NCI-H524 treated with DMSO at 0.1 percent for 48 hours (cell line): ENCODE results near the gene DYRK3.
A peak's percentile ranks its signal among the peaks of the same experiment; 100 is the strongest.

Source experiments
- DNase-seq: peaks from one replicate; lab custom pipeline; 2025; lab: John Stamatoyannopoulos, UW

Gene DYRK3

DNA sequence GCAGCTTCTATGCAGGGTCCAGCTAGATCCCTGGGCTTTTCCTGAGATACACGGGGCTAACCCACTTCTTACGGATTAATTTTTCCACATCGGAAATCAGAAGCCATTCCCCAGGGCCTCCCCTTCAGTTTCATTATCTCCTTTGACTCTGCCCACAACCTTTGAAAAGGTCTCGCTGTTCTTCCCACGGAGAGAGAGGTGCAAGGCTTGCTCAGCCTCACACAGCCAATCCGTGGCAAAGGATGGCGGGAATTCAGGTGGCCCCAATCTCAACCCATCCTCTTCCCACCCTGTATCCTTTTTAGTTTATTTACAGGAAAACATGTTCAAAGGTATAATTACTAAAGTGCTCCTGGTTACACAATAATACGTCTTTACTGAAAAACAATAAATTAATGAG, 48.7 kb downstream of the DYRK3 start:
- no peak for DNase-seq

- DNase-seq, result no peak
Measured at GRCh38 chr1:206684478-206685333, 49.4 kb downstream of the DYRK3 start, which contains the start of gene MAPKAPK2. MAPKAPK2 (plus strand) TSS chr1:206684905; CDS start chr1:206685230, 325 bp downstream.

DNA sequence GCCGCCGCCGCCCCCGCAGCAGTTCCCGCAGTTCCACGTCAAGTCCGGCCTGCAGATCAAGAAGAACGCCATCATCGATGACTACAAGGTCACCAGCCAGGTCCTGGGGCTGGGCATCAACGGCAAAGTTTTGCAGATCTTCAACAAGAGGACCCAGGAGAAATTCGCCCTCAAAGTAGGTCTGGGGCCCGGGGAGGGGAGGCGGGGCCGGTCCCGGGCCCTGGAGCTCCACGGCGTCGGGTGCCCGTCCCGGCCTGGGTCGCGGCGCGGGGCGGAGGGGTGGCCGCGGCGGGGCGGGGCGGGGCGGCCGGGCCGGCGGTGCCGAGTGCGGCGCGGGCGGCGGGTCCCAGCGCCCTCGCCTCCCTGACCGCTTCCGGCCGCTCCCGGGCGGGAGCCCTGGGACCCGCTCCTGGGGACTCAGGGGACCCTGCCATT, 50.0 kb downstream of the DYRK3 start:
- DNase-seq, result no peak

- no peak for DNase-seq
Measured at GRCh38 chr1:206685769-206686477, 50.6 kb downstream of the DYRK3 start.

DNA sequence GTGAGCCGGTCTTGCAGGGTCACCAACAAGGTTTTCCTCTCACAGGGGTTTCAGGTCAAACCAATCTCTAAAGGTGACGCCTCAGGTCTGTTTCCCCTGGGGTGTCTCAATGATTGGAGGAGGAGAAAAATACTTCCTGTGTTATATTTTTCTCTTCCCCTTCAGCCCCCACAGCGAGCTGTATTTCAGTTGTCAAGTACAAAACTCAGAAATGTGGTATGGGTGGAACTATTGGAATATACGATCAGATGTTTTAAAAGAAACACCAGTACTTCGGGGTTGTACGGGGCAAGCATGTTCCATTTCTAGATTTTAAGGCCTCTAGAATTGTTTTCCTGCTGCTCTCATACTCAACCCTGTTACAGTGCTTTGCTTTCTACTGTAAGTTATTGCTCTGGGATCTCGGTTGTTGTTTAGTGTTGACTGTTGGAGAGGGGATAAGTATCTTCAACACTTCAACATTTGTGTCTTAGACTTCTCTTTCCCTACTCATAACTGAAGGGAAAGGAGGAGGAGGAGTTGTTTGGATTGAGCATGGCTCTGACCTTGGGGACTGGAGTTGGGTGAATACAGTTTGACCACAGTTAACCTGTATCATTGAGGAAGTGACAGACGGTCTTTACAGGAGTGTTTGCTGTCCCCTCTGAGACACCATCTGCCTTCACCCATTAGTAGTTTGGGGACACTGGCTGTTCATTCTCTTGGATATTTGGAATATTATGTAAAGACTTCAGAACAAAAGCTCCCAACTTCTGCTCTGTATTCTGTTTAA, 51.3 kb downstream of the DYRK3 start:
- DNase-seq, result peak; percentile 61

- no peak for DNase-seq
Measured at GRCh38 chr1:206687251-206687914, 52.0 kb downstream of the DYRK3 start.

DNA sequence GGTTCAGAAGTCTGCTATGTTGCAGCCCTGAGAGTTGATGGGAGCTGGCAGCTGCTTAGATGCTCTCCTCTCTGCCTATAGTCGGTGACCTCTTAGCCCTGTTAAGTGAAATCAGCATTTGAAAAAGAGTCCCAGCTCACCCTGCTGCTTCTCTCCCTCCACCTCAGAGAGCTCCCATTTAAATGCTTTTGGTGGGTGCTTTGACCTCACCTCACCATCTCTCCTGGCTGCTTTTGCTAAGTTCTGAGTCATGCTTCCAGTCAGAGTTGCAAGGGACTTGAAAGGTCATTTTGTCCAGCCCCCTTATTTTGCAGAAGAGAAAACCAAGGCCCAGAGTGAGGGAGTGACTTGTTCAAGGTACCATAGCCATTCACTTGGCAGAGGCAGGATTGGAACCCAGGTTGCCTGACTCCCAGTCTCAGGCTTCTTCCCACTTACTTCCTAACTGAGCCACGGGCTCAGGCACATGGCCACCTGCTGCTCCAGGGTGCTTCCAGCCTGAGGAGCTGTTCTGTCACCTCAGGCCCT, 52.6 kb downstream of the DYRK3 start:
- DNase-seq, result no peak

GRCh38 chr1:206690516-206690915, 55.2 kb downstream of the DYRK3 start:
- no peak for DNase-seq

- no peak for DNase-seq
Measured at GRCh38 chr1:206691604-206692003, 56.3 kb downstream of the DYRK3 start.

- DNase-seq, result no peak
Measured at GRCh38 chr1:206693029-206693428, 57.7 kb downstream of the DYRK3 start.

- no peak for DNase-seq
Measured at GRCh38 chr1:206693592-206693991, 58.3 kb downstream of the DYRK3 start.

DNA sequence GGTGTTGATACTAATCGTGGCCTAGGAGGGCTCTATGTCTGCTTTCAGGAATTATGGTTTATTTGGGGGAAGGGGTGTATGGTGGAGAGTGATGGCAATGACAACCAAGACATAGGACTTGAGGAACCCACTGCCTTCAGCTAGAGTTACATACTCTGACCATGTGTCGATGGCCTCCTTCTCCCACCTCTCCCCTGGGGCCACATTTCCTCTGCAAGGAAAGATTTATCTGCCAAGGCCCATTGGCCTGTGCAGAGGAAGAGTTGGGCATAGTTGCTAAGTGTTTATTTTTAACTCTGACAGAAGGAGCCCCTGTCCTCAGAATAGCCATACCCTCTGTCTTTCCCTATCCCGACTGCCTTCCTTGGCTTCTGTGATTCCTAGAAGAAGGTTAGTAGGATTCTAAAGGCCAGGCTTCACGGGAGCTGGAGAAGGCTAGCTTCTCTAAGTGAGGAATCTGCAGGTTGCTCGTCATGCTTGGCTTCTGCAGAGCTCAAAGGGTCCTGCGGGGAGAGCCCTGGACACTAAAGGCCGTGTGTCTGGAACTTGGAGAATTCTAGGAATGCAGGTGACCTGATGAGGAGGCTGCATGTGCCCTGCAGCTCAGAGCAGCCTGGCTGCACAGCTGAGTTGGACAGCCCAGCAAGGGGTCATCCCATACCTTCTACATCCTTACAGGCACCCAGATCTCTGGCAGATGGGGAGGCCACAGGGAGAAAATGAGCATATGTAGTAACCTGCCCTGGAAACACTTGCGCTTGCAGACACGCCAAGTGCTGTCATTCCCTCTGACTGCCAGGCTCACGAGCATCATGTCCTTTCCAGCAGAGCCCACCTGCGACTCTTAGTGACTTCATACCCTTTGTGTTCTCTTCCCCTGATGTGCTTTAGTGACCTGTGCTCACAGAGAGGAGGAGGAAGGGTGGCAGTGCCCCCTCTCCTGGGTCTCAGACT, 59.1 kb downstream of the DYRK3 start:
- no peak for DNase-seq

DNA sequence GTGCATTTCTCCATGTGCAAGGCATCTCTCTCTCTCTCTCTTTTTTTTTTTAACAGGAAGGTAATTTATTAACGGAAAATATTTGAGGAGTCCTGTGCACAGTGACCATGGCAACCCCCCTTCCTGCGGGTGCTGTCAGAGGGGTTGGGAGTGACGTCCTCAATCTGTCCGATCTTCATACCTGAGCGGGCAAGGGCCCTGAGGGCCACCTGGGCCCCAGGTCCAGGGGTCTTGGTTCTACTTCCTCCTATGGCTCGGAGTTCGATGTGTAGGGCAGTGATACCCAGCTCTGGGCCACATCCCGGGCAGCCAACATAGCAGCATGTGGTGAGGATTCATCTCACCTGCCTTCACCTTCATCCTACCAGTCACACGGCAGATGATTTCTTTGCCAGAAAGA, 60.4 kb downstream of the DYRK3 start:
- no peak for DNase-seq

DNA sequence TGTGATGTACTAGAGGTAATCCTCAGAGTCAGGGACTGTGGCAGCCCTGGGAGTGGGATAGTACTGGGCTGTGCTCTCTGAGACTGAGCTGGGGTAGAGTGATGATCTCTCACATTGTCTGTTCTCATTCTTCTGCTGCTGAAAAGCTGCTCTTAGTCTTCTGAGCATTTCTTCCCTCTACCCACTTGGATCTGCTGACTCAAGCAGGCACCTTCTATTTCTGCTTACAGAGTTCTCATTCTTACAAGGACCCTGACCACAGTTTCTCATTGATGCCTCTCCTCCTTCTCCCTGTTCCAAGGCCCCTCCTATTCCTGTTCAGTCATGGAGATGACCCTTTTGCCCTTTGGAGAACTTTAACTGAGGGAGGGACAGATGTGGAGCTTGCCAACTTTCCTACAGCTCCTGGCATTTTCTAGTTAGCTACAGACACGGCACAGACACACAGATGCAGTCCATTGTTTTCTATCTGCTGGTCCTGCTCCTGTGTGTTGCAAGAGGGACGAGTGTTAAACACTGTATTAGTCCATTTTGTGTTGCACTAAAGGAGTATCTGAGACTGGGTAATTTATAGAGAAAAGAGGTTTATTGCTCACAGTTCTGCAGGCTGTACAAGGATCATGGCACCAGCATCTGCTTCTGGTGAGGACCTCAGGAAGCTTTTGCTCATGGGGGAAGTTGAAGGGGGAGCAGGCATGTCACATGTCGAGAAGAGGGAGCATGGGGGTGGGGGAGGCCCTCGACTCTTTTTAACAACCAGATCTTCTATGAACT, 61.7 kb downstream of the DYRK3 start:
- no peak for DNase-seq

DNA sequence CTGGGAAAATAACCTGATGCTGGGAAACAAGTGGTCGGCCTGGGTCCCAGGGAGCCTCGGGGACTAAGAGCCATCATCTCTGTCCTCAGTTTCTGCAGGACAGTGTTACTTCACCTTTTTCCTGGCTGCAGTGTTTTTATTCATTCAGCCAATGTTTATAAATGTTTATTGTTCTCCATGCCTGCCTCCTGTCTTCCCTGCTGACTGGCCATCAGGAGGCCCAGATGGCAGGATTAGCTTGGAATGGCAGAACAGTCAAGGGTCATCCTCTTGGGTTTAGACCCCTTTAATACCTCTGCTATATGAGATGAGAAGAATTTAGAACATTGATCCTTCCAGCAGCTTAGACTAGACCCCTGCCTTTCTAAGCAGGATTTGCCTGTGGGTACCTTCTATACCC, 62.7 kb downstream of the DYRK3 start:
- peak; percentile 31 for DNase-seq
